Left ventricle myocardium inferior (tissue), 1 donor: ENCODE data around the gene DNAJB6. TPM values are rescaled to one million over a fixed set of nuclear protein-coding genes. Genes with fewer than 3 reads are reported as not detected.

Source experiments
- DNase-seq: peaks from one replicate; pipeline ENCODE4 v3.0.0-alpha.2; 2020
- H3K27ac ChIP-seq: fragments of 200-600 bp; replicated peaks from 2 replicates; pipeline ENCODE4 v1.8.0; 2021
- H3K27me3 ChIP-seq: fragments of 200-600 bp; 2 replicates; pipeline ENCODE4 v1.8.0; 2021; ENCODE audit warnings: low read depth
- H3K36me3 ChIP-seq: fragments of 200-600 bp; 2 replicates; pipeline ENCODE4 v1.8.0; 2021
- H3K4me1 ChIP-seq: fragments of 200-600 bp; 2 replicates; pipeline ENCODE4 v1.8.0; 2021
- H3K4me3 ChIP-seq: fragments of 200-600 bp; 2 replicates; pipeline ENCODE4 v1.8.0; 2021; ENCODE audit warnings: mild to moderate bottlenecking, moderate library complexity
- H3K9me3 ChIP-seq: fragments of 200-600 bp; replicated peaks from 2 replicates; pipeline ENCODE4 v1.8.0; 2021
- CTCF ChIP-seq: fragments of 200-600 bp; IDR thresholded peaks from 2 replicates; pipeline ENCODE4 v1.8.0; 2021; ENCODE audit warnings: antibody characterized with exemption, mild to moderate bottlenecking, borderline replicate concordance
- intact Hi-C: fragments of 100-400 bp; cut with micrococcal nuclease; formaldehyde crosslinking; loops from one replicate; pipeline ENCODE4 v1.11.0; 2022
- total RNA-seq: library from RNA; stranded (reverse); fragmentation: NEBNext Ultra II Directional; extraction: Animal tissue kit (Norgen Biotek cat#: 25700); gene quantifications from one replicate; pipeline ENCODE4 v1.2.1, GENCODE V29; 2021
- donor health status: DM: no; HTN: yes; CAD: no; lungs with severe emphysema.

The DNAJB6 gene
- total RNA-seq, 1 donor from 2014 or later, result 211 TPM

GRCh38 chr7:157465891-157466866 lies 129.4 kb downstream of the DNAJB6 start:
- no peak for TF ChIP-seq CTCF
- no peaks in the 10 kb centered on the region for H3K4me1 ChIP-seq
- H3K27me3 ChIP-seq, result peaks cover 78% of the 10 kb centered on the region
- intact Hi-C loops, result no loop called here
- H3K36me3 ChIP-seq, result no peaks in the 10 kb centered on the region
- H3K4me3 ChIP-seq, result no peak overlapping the region
- no peak overlapping the region for H3K27ac ChIP-seq
- DNase-seq, result no peak
- H3K9me3 ChIP-seq, result no peaks in the 10 kb centered on the region

GRCh38 chr7:157466867-157467261 lies 130.1 kb downstream of the DNAJB6 start:
- DNase-seq, result no peak
- no peaks in the 10 kb centered on the region for H3K4me1 ChIP-seq

More at GRCh38 chr7:157466867-157467261, 130.1 kb downstream of the DNAJB6 start:
- Histone ChIP-seq H3K27me3 (peaks cover 75% of the 10 kb centered on the region), H3K27ac (no peak overlapping the region), H3K9me3 (peaks cover under 1% of the 10 kb centered on the region), H3K4me3 (no peak overlapping the region), H3K36me3 (no peaks in the 10 kb centered on the region)
- intact Hi-C loops, result no loop called here
- TF ChIP-seq CTCF, result no peak

Other genes with a start within 250 kb of the DNAJB6 start
- gene UBE3C, start 198.1 kb upstream of the DNAJB6 start, total RNA-seq, result 50.2 TPM